HS-27A (cell line): ENCODE data around the gene COPE.
A peak's percentile ranks its signal among the peaks of the same experiment; 100 is the strongest.
"Not testable (repeated sequence)": the region's sequence is repeated elsewhere in the genome, so short reads cannot be mapped to it uniquely, and the experiment has no call there.

Experiments
- DNase-seq: peaks from one replicate; pipeline ENCODE4 v3.0.0-alpha.2; 2012; ENCODE audit warnings: low read depth, missing footprints

COPE gene

DNA sequence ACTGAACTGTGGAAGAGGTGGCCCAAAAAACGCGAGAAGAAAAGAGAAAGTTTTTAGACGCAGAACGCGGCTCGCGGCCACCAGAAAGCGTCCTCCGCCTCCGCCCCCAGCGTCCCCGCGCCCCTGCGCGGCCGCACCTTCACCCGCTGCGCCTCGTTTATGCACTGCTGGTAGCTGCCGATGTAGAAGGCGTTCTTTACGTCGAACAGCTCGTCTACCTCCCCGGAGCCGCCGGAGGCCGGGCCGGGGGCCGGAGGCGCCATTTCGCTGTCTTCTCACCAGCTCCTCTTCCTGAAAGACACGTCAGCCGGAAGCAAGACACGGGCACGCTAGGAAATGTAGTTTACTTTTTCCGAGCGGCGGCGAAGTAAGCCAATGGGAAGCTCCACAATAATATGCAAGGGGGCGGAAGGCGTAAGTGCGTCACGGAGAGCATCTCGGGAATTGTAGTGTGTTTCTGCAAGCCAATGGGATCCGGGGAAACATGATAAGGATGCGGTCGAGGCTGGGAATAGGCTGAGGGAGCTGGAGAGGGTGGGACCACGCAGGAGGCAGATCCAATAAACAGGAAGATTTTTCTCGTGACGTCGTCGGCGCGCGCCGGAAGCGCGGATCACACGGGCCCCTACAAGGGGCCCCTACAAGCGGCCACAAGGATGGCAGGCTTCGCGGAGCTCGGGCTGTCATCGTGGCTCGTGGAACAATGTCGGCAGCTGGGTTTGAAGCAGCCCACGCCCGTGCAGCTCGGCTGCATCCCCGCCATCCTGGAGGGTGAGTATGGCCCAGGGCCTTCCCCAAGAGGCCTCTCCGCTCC, at the start of gene COPE, which contains the start of gene DDX49:
COPE (minus strand) TSS at position 302 of the 814 bp plus-strand sequence; CDS start at position 263, 39 bp downstream.
DDX49 (plus strand) TSS at position 630 of the 814 bp plus-strand sequence; CDS start at position 657, 27 bp downstream.
- peak; percentile 99 for DNase-seq

DNA sequence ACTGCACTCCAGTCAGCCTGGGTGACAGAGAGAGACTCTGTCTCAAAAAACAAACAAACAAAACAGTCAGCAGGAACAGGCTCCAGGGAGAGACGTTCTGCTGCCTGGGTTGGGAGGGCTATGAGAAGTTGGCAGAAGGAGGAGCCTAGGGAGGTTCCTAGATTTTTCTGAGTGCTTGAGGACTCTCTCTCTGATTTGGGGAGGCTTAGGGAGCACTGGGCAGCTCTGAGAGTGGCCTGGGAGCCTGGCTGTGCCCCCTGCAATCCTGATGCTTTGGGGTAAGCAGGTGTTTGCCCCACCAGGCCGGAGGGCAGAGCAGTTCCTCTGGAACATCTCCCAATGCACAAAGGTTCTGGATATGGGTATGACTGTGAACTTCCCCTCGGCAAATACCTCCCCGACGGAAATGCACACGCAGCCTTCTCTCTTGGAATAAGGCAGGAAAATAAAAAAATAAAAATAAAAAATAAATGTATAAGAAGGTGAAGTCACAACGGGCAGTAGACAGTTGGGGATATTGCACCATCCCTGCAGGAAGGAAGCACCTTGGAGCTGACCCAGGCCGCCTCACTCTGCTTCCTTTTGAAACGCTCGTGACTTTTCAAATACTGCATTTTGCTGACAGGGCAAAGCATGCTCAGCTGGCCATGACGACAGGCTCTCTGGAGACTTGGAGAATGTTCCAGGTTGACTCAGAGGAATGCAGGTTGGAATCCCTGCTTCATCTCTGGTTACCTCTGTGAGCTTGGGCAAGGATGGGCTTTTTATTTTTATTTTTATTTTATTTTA, 48.4 kb upstream of the COPE start:
- DNase-seq = no peak

DNA sequence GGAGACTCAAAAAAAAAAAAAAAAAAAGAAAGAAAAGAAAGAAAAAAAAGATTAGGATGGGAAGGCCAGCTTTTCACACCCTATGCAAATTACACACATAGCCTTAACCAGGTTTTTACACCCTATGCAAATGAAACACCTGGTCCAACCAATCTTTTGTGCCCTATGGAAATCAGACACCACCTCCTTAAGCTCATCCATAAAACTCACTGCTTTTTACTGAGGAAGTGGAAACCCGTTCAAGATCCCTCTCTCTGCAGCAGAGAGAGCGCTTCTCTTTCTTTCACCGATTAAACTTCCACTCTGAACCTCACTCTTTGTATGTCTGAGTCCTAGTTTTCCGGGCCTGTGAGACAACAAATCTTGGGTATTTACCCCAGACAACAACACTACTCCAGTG, 47.1 kb upstream of the COPE start:
- DNase-seq = no peak

DNA sequence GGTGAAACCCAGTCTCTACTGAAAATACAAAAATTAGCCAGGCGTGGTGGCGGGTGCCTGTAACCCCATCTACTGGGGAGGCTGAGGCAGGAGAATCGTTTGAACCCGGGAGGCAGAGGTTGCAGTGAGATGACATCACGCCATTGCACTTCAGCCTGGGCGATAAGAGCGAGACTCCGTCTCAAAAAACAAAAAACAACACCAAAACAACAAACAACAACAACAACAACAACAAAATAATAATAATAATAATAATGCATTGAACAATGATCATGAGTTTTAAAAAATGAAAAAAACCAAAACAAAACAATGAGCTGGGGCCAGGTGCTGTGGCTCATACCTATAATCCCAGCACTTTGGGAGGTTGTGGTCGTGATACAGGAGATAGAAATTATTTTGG, 44.9 kb upstream of the COPE start:
- no peak for DNase-seq

GRCh38 chr19:18961767-18962620, 42.8 kb upstream of the COPE start:
- DNase-seq = no peak

GRCh38 chr19:18960370-18960769, 41.2 kb upstream of the COPE start:
- no peak for DNase-seq

- DNase-seq = no peak
Observed at GRCh38 chr19:18955042-18955441, 35.9 kb upstream of the COPE start.

DNA sequence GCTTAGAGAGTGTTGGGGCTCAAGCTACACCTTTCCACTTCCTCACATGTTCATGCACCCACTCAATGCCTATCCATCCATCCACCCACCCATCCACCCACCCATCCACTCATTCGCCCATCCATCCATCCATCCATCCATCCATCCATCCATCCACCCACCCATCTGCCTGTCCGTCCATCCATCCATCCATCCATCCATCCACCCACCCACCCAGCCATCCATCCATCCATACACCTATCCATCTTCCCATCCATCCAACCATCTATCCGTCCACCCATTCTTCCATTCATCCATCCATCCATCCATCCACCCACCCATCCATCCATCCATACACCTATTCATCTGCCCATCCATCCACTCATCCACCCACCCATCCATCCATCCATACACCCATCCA, 34.9 kb upstream of the COPE start:
- no peak for DNase-seq

DNA sequence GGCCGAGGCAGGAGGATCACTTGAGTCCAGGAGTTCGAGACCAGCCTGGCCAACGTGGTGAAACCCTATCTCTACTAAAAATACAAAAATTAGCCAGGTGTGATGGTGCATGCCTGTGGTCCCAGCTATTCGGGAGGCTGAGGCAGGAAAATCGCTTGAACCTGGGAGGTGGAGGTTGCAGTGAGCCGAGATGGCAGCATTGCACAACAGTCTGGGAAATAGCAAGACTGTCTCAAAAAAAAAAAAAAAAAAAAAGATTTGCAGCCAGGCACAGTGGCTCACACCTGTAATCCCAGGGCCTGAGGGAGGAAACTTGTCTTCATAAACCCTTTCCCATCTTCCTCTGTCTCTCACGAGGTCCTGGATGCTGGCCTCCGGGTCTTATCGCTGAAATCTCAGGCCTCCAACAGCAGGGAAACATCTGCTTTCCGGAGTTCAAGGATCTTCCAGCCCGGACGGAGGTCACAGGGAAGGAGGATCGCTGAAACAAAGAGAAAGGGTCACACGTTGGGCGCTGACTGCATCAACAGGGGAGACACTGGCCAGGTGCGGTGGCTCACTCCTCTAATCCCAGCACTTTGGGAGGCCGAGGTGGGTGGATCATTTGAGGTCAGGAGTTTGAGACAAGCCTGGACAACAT, 33.3 kb upstream of the COPE start:
- DNase-seq = not testable (repeated sequence)

- no peak for DNase-seq
Observed at GRCh38 chr19:18951721-18952281, 32.6 kb upstream of the COPE start.

GRCh38 chr19:18949858-18950257, 30.7 kb upstream of the COPE start:
- no peak for DNase-seq

GRCh38 chr19:18948976-18949356, 29.8 kb upstream of the COPE start:
- DNase-seq = no peak

DNA sequence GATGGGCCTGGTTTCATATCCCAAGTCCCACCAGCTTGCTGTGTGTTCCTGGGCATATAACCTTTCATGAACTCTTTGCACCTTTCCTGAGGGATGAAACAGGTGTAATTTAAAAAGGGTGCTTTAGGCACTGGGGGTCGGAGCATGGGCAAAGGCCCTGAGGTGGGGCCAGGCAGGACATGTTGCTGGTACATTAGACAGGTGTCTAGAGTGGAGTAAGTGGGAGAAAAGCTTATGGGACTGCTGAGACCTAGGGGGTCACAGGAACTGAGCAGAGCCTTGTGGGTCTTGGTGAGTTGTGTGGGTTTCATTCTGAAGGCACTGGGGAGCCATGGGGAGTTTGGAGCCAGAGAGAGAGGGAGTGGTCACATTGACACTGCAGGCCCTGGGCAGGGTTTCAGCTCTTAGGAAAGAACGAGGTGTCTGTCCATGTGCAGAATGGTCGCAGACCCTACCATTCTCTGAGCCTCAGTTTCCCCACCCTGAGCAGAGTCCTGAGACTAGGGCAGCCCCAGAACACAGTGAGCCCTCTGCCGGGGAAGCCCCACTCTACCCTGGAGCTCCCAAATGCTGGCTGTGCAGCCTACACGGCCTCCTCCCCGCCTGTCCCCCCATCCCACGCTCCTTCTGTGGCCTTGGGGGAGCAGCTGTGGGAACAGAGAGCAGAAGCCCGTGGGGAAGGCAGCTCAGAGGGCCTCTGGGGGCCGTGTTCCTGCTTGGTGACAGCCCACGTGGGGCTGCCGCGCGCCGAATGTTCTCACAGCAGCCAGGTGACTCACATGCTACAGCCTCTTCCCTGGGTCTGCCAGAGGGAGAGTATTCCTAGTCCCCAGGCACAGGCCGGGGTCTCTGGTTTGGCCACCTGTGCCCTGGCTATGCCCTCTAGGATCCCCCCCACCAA, 29.1 kb upstream of the COPE start:
- DNase-seq = no peak

GRCh38 chr19:18946918-18947317, 27.7 kb upstream of the COPE start:
- no peak for DNase-seq

GRCh38 chr19:18946335-18946734, 27.1 kb upstream of the COPE start:
- DNase-seq = no peak

- DNase-seq = no peak
Observed at GRCh38 chr19:18945297-18945696, 26.1 kb upstream of the COPE start.

DNA sequence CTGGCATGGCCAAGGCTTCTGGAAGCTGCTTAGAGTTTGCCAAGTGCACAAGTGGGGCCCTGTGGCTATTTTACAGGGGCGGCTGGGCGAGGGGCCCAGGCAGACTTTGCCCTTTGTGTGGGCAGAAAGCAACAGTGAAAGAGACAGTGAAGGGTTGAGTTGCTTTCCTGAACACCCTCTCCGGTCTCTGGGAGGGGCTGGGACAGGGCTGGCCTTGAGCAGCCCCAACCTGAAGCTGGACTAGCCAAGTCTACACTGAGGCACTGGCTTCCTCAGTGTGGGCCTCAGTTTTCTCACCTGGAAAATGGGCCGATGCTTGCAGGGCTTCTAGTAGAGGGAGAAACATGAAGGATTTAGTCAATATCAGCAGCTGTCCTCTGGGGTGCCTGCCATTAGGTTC, 24.3 kb upstream of the COPE start:
- DNase-seq = no peak

- no peak for DNase-seq
Observed at GRCh38 chr19:18942692-18943091, 23.5 kb upstream of the COPE start.

- no peak for DNase-seq
Observed at GRCh38 chr19:18941628-18942354, 22.6 kb upstream of the COPE start.
